ENCODE results near the gene GFER.
"Not testable (repeated sequence)": the region's sequence is repeated elsewhere in the genome, so short reads cannot be mapped to it uniquely, and the experiment has no call there.

GRCh38 chr16:1958143-1958491 lies 25.9 kb upstream of the GFER start:
- TF ChIP-seq FOXP1 (CRISPR knock-in tag; IDR thresholded peaks at IDR 0.05; ENCODE audit: borderline replicate concordance); ZNF121 (CRISPR knock-in tag; IDR thresholded peaks at IDR 0.05); ESRRA (CRISPR knock-in tag; IDR thresholded peaks at IDR 0.05; ENCODE audit: borderline replicate concordance); CTCF (IDR thresholded peaks at IDR 0.05); AR (CRISPR knock-in tag; IDR thresholded peaks at IDR 0.05): not testable (repeated sequence)
- TF ChIP-seq, protein P1, sequence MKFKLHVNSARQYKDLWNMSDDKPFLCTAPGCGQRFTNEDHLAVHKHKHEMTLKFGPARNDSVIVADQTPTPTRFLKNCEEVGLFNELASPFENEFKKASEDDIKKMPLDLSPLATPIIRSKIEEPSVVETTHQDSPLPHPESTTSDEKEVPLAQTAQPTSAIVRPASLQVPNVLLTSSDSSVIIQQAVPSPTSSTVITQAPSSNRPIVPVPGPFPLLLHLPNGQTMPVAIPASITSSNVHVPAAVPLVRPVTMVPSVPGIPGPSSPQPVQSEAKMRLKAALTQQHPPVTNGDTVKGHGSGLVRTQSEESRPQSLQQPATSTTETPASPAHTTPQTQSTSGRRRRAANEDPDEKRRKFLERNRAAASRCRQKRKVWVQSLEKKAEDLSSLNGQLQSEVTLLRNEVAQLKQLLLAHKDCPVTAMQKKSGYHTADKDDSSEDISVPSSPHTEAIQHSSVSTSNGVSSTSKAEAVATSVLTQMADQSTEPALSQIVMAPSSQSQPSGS (CRISPR knock-in tag; IDR thresholded peaks at IDR 0.05; ENCODE audit: borderline replicate concordance, low read depth): not testable (repeated sequence)
